Dedifferentiated amniotic fluid mesenchymal stem cell (primary cell): ENCODE results near the gene CD79A.

Experiments
- DNase-seq: peaks from one replicate; pipeline ENCODE4 v3.0.0-alpha.2; 2016; ENCODE audit errors: extremely low spot score

Gene CD79A

GRCh38 chr19:41883821-41884733 is 7.0 kb downstream of the CD79A start:
- DNase-seq: peak; percentile 90

GRCh38 chr19:41886761-41887710 is 10.0 kb downstream of the CD79A start:
- no peak for DNase-seq

GRCh38 chr19:41887711-41888382 is 10.8 kb downstream of the CD79A start:
- no peak for DNase-seq

GRCh38 chr19:41888926-41889325 is 11.8 kb downstream of the CD79A start:
- DNase-seq: no peak

- DNase-seq: no peak
These were observed 12.8 kb downstream of the CD79A start for GRCh38 chr19:41889896-41890295.

- no peak for DNase-seq
These were observed 13.9 kb downstream of the CD79A start for GRCh38 chr19:41890936-41891335.

- DNase-seq: no peak
These were observed 15.3 kb downstream of the CD79A start for GRCh38 chr19:41892173-41892902.

- no peak for DNase-seq
These were observed 16.8 kb downstream of the CD79A start for GRCh38 chr19:41893899-41894298.

GRCh38 chr19:41894350-41894749 is 17.3 kb downstream of the CD79A start:
- DNase-seq: no peak

- DNase-seq: no peak
These were observed 18.9 kb downstream of the CD79A start for GRCh38 chr19:41895745-41896580.

- DNase-seq: no peak
These were observed 19.5 kb downstream of the CD79A start for GRCh38 chr19:41896581-41896942.

- no peak for DNase-seq
These were observed 20.1 kb downstream of the CD79A start for GRCh38 chr19:41897181-41897580.

- no peak for DNase-seq
These were observed 20.7 kb downstream of the CD79A start for GRCh38 chr19:41897820-41898219.

- no peak for DNase-seq
These were observed 21.2 kb downstream of the CD79A start for GRCh38 chr19:41898235-41898634.

GRCh38 chr19:41901707-41902360 is 24.8 kb downstream of the CD79A start:
- no peak for DNase-seq

GRCh38 chr19:41902594-41902993 is 25.5 kb downstream of the CD79A start:
- no peak for DNase-seq

GRCh38 chr19:41903193-41903953 is 26.3 kb downstream of the CD79A start:
- DNase-seq: no peak

GRCh38 chr19:41904118-41904870 is 27.2 kb downstream of the CD79A start:
- no peak for DNase-seq
